Dedifferentiated amniotic fluid mesenchymal stem cell (primary cell): ENCODE data around the gene AURKA.
"Not testable (repeated sequence)": the region's sequence is repeated elsewhere in the genome, so short reads cannot be mapped to it uniquely, and the experiment has no call there.

Experiments
- DNase-seq: peaks from one replicate; pipeline ENCODE4 v3.0.0-alpha.2; 2016; ENCODE audit errors: extremely low spot score

The AURKA gene

GRCh38 chr20:56391596-56392131 is 351 bp downstream of the AURKA start:
- no peak for DNase-seq

- no peak for DNase-seq
Measured at GRCh38 chr20:56391037-56391436, 978 bp downstream of the AURKA start.

GRCh38 chr20:56390396-56390795 is 1.6 kb downstream of the AURKA start:
- DNase-seq: not testable (repeated sequence)

- no peak for DNase-seq
Measured at GRCh38 chr20:56389807-56390206, 2.2 kb downstream of the AURKA start.

- no peak for DNase-seq
Measured at GRCh38 chr20:56388882-56389281, 3.1 kb downstream of the AURKA start.

- DNase-seq: no peak
Measured at GRCh38 chr20:56386219-56386618, 5.8 kb downstream of the AURKA start.

- no peak for DNase-seq
Measured at GRCh38 chr20:56385130-56385529, 6.9 kb downstream of the AURKA start.

- DNase-seq: no peak
Measured at GRCh38 chr20:56383334-56383733, 8.7 kb downstream of the AURKA start.

GRCh38 chr20:56382696-56383095 is 9.3 kb downstream of the AURKA start:
- no peak for DNase-seq

GRCh38 chr20:56381501-56381900 is 10.5 kb downstream of the AURKA start:
- no peak for DNase-seq

- DNase-seq: no peak
Measured at GRCh38 chr20:56380375-56380774, 11.6 kb downstream of the AURKA start.

- DNase-seq: no peak
Measured at GRCh38 chr20:56378386-56378785, 13.6 kb downstream of the AURKA start.

GRCh38 chr20:56376331-56376730 is 15.7 kb downstream of the AURKA start:
- no peak for DNase-seq

- DNase-seq: peak; percentile 86
Measured at GRCh38 chr20:56373942-56374341, 18.1 kb downstream of the AURKA start.

GRCh38 chr20:56372850-56373249 is 19.2 kb downstream of the AURKA start:
- no peak for DNase-seq

- no peak for DNase-seq
Measured at GRCh38 chr20:56371977-56372376, 20.0 kb downstream of the AURKA start.

GRCh38 chr20:56369179-56369578 is 22.8 kb downstream of the AURKA start:
- DNase-seq: no peak

- DNase-seq: no peak
Measured at GRCh38 chr20:56368351-56369134, 23.5 kb downstream of the AURKA start.

GRCh38 chr20:56363491-56363890 is 28.5 kb downstream of the AURKA start:
- DNase-seq: no peak

GRCh38 chr20:56362833-56363413 is 29.1 kb downstream of the AURKA start:
- no peak for DNase-seq

- DNase-seq: no peak
Measured at GRCh38 chr20:56361900-56362299, 30.1 kb downstream of the AURKA start.

- no peak for DNase-seq
Measured at GRCh38 chr20:56360908-56361205, 31.2 kb downstream of the AURKA start.

GRCh38 chr20:56360133-56360907 is 31.7 kb downstream of the AURKA start:
- no peak for DNase-seq
